Measurements from ENCODE around the gene AGER.

DNA sequence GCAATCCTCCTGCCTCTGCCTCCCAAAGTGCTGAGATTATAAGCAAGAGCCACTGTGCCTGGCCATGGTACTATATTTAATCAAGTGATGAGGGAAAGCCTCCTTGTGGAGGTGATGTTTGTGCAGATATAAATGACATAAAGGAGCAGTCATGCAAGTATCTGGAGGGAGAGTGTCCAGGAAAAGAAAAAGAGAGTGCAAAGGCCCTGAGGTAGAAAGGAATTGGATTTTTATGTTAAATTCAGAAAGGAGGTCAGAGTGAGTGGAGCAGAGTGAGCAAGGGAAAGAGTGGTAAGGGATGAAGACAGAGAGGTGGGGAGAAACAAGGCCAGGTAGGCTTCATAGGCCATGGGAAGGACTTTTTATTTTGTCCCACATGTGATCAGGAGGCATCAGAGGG is 46.6 kb downstream of the AGER start:
- TF ChIP-seq CTCF (conservative IDR thresholded peaks at IDR 0.05), result no peak
- TF ChIP-seq ZFX (IDR thresholded peaks at IDR 0.05), result no peak
